ENCODE data around the gene EFCAB8. TPM values are rescaled to one million over a fixed set of nuclear protein-coding genes. Genes with fewer than 3 reads are reported as not detected.

The EFCAB8 gene
- total RNA-seq, 2 experiments from 2014 or later = 0.94 to 1.2 TPM

GRCh38 chr20:32880635-32881034, 21.9 kb downstream of the EFCAB8 start:
- Mint-ChIP-seq H3K36me3 (ENCODE audit: low read depth) (no peaks in the 10 kb centered on the region), H3K27ac (no peak overlapping the region), H3K4me1 (no peaks in the 10 kb centered on the region), H3K27me3 (no peaks in the 10 kb centered on the region), H3K9me3 (no peaks in the 10 kb centered on the region), H3K4me3 (no peak overlapping the region)
- ChIA-PET POLR2A (no interaction called here), CTCF (interaction anchor here (1.4 to 2.2 kb wide), 2 partner anchors 15 to 16 kb away, joined by 3 to 6 read pairs; no protein-coding TSS in a partner anchor)
- DNase-seq = no peak

GRCh38 chr20:32883081-32883480, 24.4 kb downstream of the EFCAB8 start:
- H3K27me3 Mint-ChIP-seq = no peaks in the 10 kb centered on the region
- no peaks in the 10 kb centered on the region for H3K36me3 Mint-ChIP-seq (ENCODE audit: low read depth)
- H3K9me3 Mint-ChIP-seq = no peaks in the 10 kb centered on the region
- CTCF ChIA-PET = no interaction called here
- H3K4me3 Mint-ChIP-seq = no peak overlapping the region
- no peak overlapping the region for H3K27ac Mint-ChIP-seq
- POLR2A ChIA-PET = no interaction called here
- H3K4me1 Mint-ChIP-seq = no peaks in the 10 kb centered on the region
- DNase-seq = no peak

- Mint-ChIP-seq H3K27ac (no peak overlapping the region), H3K4me1 (no peaks in the 10 kb centered on the region), H3K4me3 (no peak overlapping the region), H3K36me3 (ENCODE audit: low read depth) (no peaks in the 10 kb centered on the region), H3K27me3 (no peaks in the 10 kb centered on the region), H3K9me3 (no peaks in the 10 kb centered on the region)
- no peak for DNase-seq
- ChIA-PET POLR2A (no interaction called here), CTCF (interaction anchor here (1.3 kb wide), 1 partner anchor 9 kb away, joined by 4 read pairs; no protein-coding TSS in a partner anchor)
Observed at GRCh38 chr20:32885185-32885584, 26.5 kb downstream of the EFCAB8 start.

- H3K9me3 Mint-ChIP-seq = no peaks in the 10 kb centered on the region
- H3K27ac Mint-ChIP-seq = no peak overlapping the region
- H3K4me3 Mint-ChIP-seq = no peak overlapping the region
- CTCF ChIA-PET = interaction anchor here (1.3 kb wide), 1 partner anchor 10 kb away, joined by 4 read pairs; no protein-coding TSS in a partner anchor
- POLR2A ChIA-PET = no interaction called here
- H3K27me3 Mint-ChIP-seq = no peaks in the 10 kb centered on the region
- DNase-seq = no peak
- H3K36me3 Mint-ChIP-seq (ENCODE audit: low read depth) = no peaks in the 10 kb centered on the region
- H3K4me1 Mint-ChIP-seq = no peaks in the 10 kb centered on the region
Observed at GRCh38 chr20:32885952-32886351, 27.2 kb downstream of the EFCAB8 start.

- Mint-ChIP-seq H3K36me3 (ENCODE audit: low read depth) (no peaks in the 10 kb centered on the region), H3K27me3 (no peaks in the 10 kb centered on the region), H3K4me1 (no peaks in the 10 kb centered on the region), H3K27ac (no peak overlapping the region), H3K9me3 (no peaks in the 10 kb centered on the region), H3K4me3 (no peak overlapping the region)
- ChIA-PET POLR2A (no interaction called here), CTCF (no interaction called here)
- DNase-seq = no peak
Observed at GRCh38 chr20:32886652-32887051, 27.9 kb downstream of the EFCAB8 start.

DNA sequence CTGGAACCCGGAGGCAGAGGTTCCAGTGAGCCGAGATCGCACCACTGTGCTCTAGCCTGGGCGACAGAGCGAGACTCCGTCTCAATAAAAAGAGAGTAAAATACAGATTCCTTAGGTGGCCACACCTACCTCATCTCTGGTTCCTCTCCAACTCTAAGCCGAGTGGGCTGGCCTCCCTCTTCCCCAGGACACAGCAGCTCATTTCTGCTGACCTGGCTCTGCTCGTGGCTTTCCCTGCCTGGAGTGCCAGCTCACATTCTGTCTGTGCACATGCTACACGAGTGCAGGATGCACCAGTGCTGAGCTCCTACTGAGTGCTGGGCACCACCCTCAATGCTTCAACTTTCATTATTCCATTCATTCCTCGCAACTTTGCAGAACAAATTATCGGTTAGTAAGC, 28.8 kb downstream of the EFCAB8 start:
- CTCF ChIA-PET = interaction anchor here (0.6 kb wide), 2 partner anchors 34 to 41 kb away, joined by 3 read pairs; no protein-coding TSS in a partner anchor
- POLR2A ChIA-PET = no interaction called here
- H3K4me1 Mint-ChIP-seq = no peaks in the 10 kb centered on the region
- DNase-seq = no peak
- no peaks in the 10 kb centered on the region for H3K36me3 Mint-ChIP-seq (ENCODE audit: low read depth)
- no peaks in the 10 kb centered on the region for H3K27me3 Mint-ChIP-seq
- H3K4me3 Mint-ChIP-seq = no peak overlapping the region
- no peak overlapping the region for H3K27ac Mint-ChIP-seq
- H3K9me3 Mint-ChIP-seq = no peaks in the 10 kb centered on the region

GRCh38 chr20:32888636-32889035, 29.9 kb downstream of the EFCAB8 start:
- Mint-ChIP-seq H3K36me3 (ENCODE audit: low read depth) (no peaks in the 10 kb centered on the region), H3K9me3 (no peaks in the 10 kb centered on the region), H3K27me3 (no peaks in the 10 kb centered on the region), H3K4me3 (no peak overlapping the region), H3K27ac (no peak overlapping the region), H3K4me1 (no peaks in the 10 kb centered on the region)
- POLR2A ChIA-PET = no interaction called here
- DNase-seq = no peak
- CTCF ChIA-PET = no interaction called here

- no peak overlapping the region for H3K27ac Mint-ChIP-seq
- no peaks in the 10 kb centered on the region for H3K9me3 Mint-ChIP-seq
- H3K4me3 Mint-ChIP-seq = no peak overlapping the region
- H3K27me3 Mint-ChIP-seq = no peaks in the 10 kb centered on the region
- ChIA-PET POLR2A (no interaction called here), CTCF (interaction anchor here (0.6 kb wide), 1 partner anchor 21 kb away, joined by 5 read pairs; no protein-coding TSS in a partner anchor)
- H3K4me1 Mint-ChIP-seq = no peaks in the 10 kb centered on the region
- H3K36me3 Mint-ChIP-seq (ENCODE audit: low read depth) = no peaks in the 10 kb centered on the region
- no peak for DNase-seq
Observed at GRCh38 chr20:32889281-32889680, 30.6 kb downstream of the EFCAB8 start.

- Mint-ChIP-seq H3K36me3 (ENCODE audit: low read depth) (no peaks in the 10 kb centered on the region), H3K4me1 (no peaks in the 10 kb centered on the region), H3K27ac (no peak overlapping the region), H3K4me3 (no peak overlapping the region), H3K27me3 (no peaks in the 10 kb centered on the region), H3K9me3 (no peaks in the 10 kb centered on the region)
- DNase-seq = no peak
- ChIA-PET CTCF (no interaction called here), POLR2A (no interaction called here)
Observed at GRCh38 chr20:32891491-32891890, 32.8 kb downstream of the EFCAB8 start.

- no peaks in the 10 kb centered on the region for H3K4me1 Mint-ChIP-seq
- no peak for DNase-seq
- no peak overlapping the region for H3K4me3 Mint-ChIP-seq
- ChIA-PET CTCF (interaction anchor here (0.6 kb wide), 1 partner anchor 245 kb away, joined by 5 read pairs; no protein-coding TSS in a partner anchor), POLR2A (no interaction called here)
- H3K27ac Mint-ChIP-seq = no peak overlapping the region
- no peaks in the 10 kb centered on the region for H3K36me3 Mint-ChIP-seq (ENCODE audit: low read depth)
- H3K9me3 Mint-ChIP-seq = no peaks in the 10 kb centered on the region
- no peaks in the 10 kb centered on the region for H3K27me3 Mint-ChIP-seq
Observed at GRCh38 chr20:32891926-32892660, 33.4 kb downstream of the EFCAB8 start.

- H3K27me3 Mint-ChIP-seq = no peaks in the 10 kb centered on the region
- H3K27ac Mint-ChIP-seq = no peak overlapping the region
- CTCF ChIA-PET = interaction anchor here (1.2 kb wide), 1 partner anchor 8 kb away, joined by 3 read pairs; no protein-coding TSS in a partner anchor
- H3K4me3 Mint-ChIP-seq = no peak overlapping the region
- POLR2A ChIA-PET = no interaction called here
- no peaks in the 10 kb centered on the region for H3K9me3 Mint-ChIP-seq
- H3K4me1 Mint-ChIP-seq = no peaks in the 10 kb centered on the region
- DNase-seq = no peak
- no peaks in the 10 kb centered on the region for H3K36me3 Mint-ChIP-seq (ENCODE audit: low read depth)
Observed at GRCh38 chr20:32893263-32894025, 34.7 kb downstream of the EFCAB8 start.

- Mint-ChIP-seq H3K27me3 (no peaks in the 10 kb centered on the region), H3K36me3 (ENCODE audit: low read depth) (no peaks in the 10 kb centered on the region), H3K4me1 (peaks cover 2% of the 10 kb centered on the region), H3K27ac (no peak overlapping the region), H3K9me3 (no peaks in the 10 kb centered on the region), H3K4me3 (no peak overlapping the region)
- ChIA-PET POLR2A (no interaction called here), CTCF (interaction anchor here (0.6 kb wide), 1 partner anchor 509 kb away, joined by 5 read pairs; no protein-coding TSS in a partner anchor)
- DNase-seq = no peak
Observed at GRCh38 chr20:32894026-32894483, 35.3 kb downstream of the EFCAB8 start.

- ChIA-PET CTCF (interaction anchor here (0.6 to 0.7 kb wide), 3 partner anchors 250 to 537 kb away, joined by 3 to 5 read pairs (median 4); no protein-coding TSS in a partner anchor), POLR2A (no interaction called here)
- Mint-ChIP-seq H3K27ac (no peak overlapping the region), H3K27me3 (no peaks in the 10 kb centered on the region), H3K4me3 (no peak overlapping the region), H3K4me1 (peaks cover 2% of the 10 kb centered on the region), H3K9me3 (no peaks in the 10 kb centered on the region), H3K36me3 (ENCODE audit: low read depth) (no peaks in the 10 kb centered on the region)
- no peak for DNase-seq
Observed at GRCh38 chr20:32894711-32895355, 36.1 kb downstream of the EFCAB8 start.

All from activated CD4-positive, alpha-beta T cell treated with anti-CD3 and anti-CD28 coated beads, Interleukin-2, amount 10 ng/mL, durations not matched to agents 7 days and 5 days (primary cell).